Measurements from ENCODE around the gene SHOC2.

Gene SHOC2

GRCh38 chr10:110957606-110958005 is 38.2 kb downstream of the SHOC2 start:
- no peak overlapping the region for H3K4ac ChIP-seq (ENCODE audit: low read depth, low read length)
- H3K36me3 ChIP-seq (ENCODE audit: control insufficient read depth, insufficient read depth, low read length): no peaks in the 10 kb centered on the region
- no peak overlapping the region for H4K8ac ChIP-seq (ENCODE audit: low read depth, low read length)
- no peak overlapping the region for H4K5ac ChIP-seq (ENCODE audit: low read length)
- H3K27me3 ChIP-seq (ENCODE audit: insufficient read depth, low read length, poor library complexity): no peaks in the 10 kb centered on the region
- no peak overlapping the region for H3K27ac ChIP-seq (ENCODE audit: low read depth, low read length)
- no peak overlapping the region for H3K4me2 ChIP-seq (ENCODE audit: low read length)
- WGBS (ENCODE audit: extremely low coverage, insufficient coverage, low lambda C conversion rate): no CpG with 5 or more reads among the region's 1 CpG
- H2BK15ac ChIP-seq (replicated peaks; ENCODE audit: low read depth): no peak overlapping the region
- no peak overlapping the region for H2BK5ac ChIP-seq (ENCODE audit: low read length)
- no peak for DNase-seq
- H3K4me1 ChIP-seq (ENCODE audit: control insufficient read depth, low read depth, low read length): no peaks in the 10 kb centered on the region
- H2AK5ac ChIP-seq (ENCODE audit: low read length): no peak overlapping the region
- H3K9ac ChIP-seq (ENCODE audit: low read length): no peak overlapping the region
- H3K23ac ChIP-seq (ENCODE audit: low read length): no peak overlapping the region
- H3K79me1 ChIP-seq (ENCODE audit: low read length): peaks cover 6% of the 10 kb centered on the region
- H3K4me3 ChIP-seq (ENCODE audit: low read length): no peak overlapping the region
- no peak overlapping the region for H3K18ac ChIP-seq (ENCODE audit: low read length)
- no peak overlapping the region for H3K56ac ChIP-seq (ENCODE audit: low read length)
- peaks cover 5% of the 10 kb centered on the region for H3K79me2 ChIP-seq (ENCODE audit: control insufficient read depth, insufficient read depth, low read length)
- no peak overlapping the region for H2BK120ac ChIP-seq (ENCODE audit: low read depth, low read length)

DNA sequence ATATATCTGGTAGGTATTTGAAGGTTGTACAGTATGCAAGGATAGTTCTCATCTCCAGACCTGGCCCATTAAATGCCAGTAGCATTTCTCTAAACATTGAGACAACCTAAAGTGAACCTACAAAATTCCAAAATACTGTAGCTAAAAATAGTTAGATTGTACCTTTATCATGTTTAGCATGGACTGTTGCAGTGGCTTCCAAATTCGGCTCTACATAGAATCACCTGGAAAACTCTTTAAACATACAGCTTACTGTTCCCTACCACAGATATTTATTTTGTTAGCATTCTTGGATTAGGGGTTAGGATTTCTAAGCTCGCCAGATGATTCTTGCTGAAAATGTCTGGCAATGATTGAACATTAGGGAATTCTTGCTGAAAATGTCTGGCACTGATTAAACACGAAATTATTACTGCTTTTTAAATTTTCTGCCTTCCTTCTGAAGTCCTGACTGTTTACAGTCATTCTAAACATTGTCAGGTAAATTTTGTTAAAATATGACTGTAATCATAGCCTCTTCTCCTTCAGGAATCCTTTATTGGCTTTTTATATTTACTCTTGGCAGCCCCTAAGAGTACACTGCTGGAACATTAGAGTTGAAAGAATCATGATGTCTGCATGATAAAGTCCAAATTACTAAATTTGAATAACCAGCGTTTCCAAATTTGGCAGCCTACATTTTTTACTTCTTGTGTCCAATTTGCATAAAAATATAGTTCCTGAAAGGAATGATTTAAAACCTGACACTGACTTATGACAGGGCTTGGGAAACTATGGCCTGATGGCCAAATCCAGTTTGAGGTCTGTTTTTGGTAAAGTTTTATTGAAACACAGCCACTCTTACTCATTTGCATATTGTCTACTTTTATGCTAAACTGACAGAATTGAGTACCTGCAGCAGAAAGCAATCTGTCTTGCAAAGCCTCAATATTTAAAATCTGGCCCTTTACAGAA is 40.3 kb downstream of the SHOC2 start:
- Histone ChIP-seq H3K4me2 (ENCODE audit: low read length) (no peak overlapping the region), H3K27me3 (ENCODE audit: insufficient read depth, low read length, poor library complexity) (no peaks in the 10 kb centered on the region), H2AK5ac (ENCODE audit: low read length) (no peak overlapping the region), H3K79me1 (ENCODE audit: low read length) (peaks cover 8% of the 10 kb centered on the region), H3K27ac (ENCODE audit: low read depth, low read length) (no peak overlapping the region), H2BK120ac (ENCODE audit: low read depth, low read length) (no peak overlapping the region), H3K23ac (ENCODE audit: low read length) (no peak overlapping the region), H2BK5ac (ENCODE audit: low read length) (no peak overlapping the region), H4K8ac (ENCODE audit: low read depth, low read length) (no peak overlapping the region), H3K4ac (ENCODE audit: low read depth, low read length) (no peak overlapping the region), H3K4me1 (ENCODE audit: control insufficient read depth, low read depth, low read length) (no peaks in the 10 kb centered on the region), H3K79me2 (ENCODE audit: control insufficient read depth, insufficient read depth, low read length) (peaks cover 5% of the 10 kb centered on the region), H3K4me3 (ENCODE audit: low read length) (no peak overlapping the region), H2BK15ac (replicated peaks; ENCODE audit: low read depth) (no peak overlapping the region), H3K9ac (ENCODE audit: low read length) (no peak overlapping the region), H3K36me3 (ENCODE audit: control insufficient read depth, insufficient read depth, low read length) (no peaks in the 10 kb centered on the region), H3K56ac (ENCODE audit: low read length) (no peak overlapping the region), H3K18ac (ENCODE audit: low read length) (no peak overlapping the region), H4K5ac (ENCODE audit: low read length) (no peak overlapping the region)
- DNase-seq: no peak
- no CpG with 5 or more reads among the region's 4 CpGs for WGBS (ENCODE audit: extremely low coverage, insufficient coverage, low lambda C conversion rate)

DNA sequence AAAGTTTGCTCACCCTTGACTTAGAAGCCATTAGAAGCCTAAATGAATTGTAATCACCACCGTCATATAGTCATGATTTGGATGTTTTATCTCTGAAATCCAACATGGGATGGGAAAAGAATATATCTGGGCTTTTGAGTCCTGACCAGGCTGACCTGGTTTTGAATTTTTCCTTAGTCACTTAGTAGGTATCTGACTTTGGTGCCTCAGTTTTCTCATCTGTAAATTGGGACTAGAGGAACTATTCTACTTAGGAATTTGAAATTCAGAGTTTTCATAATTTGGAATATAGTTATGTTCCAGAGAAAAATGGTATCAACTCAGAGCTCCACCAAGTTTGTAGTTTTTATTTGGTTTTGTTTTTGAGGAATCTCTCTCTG is 40.9 kb downstream of the SHOC2 start:
- H3K79me2 ChIP-seq (ENCODE audit: control insufficient read depth, insufficient read depth, low read length): peaks cover 5% of the 10 kb centered on the region
- H2AK5ac ChIP-seq (ENCODE audit: low read length): no peak overlapping the region
- H3K4ac ChIP-seq (ENCODE audit: low read depth, low read length): no peak overlapping the region
- no peak overlapping the region for H3K56ac ChIP-seq (ENCODE audit: low read length)
- WGBS (ENCODE audit: extremely low coverage, insufficient coverage, low lambda C conversion rate): no CpG with 5 or more reads among the region's 1 CpG
- H3K18ac ChIP-seq (ENCODE audit: low read length): no peak overlapping the region
- no peaks in the 10 kb centered on the region for H3K36me3 ChIP-seq (ENCODE audit: control insufficient read depth, insufficient read depth, low read length)
- H2BK15ac ChIP-seq (replicated peaks; ENCODE audit: low read depth): no peak overlapping the region
- no peak for DNase-seq
- no peak overlapping the region for H3K9ac ChIP-seq (ENCODE audit: low read length)
- no peak overlapping the region for H4K8ac ChIP-seq (ENCODE audit: low read depth, low read length)
- H3K27ac ChIP-seq (ENCODE audit: low read depth, low read length): no peak overlapping the region
- H4K5ac ChIP-seq (ENCODE audit: low read length): no peak overlapping the region
- H3K79me1 ChIP-seq (ENCODE audit: low read length): peaks cover 8% of the 10 kb centered on the region
- no peak overlapping the region for H3K4me2 ChIP-seq (ENCODE audit: low read length)
- no peak overlapping the region for H3K4me3 ChIP-seq (ENCODE audit: low read length)
- no peaks in the 10 kb centered on the region for H3K27me3 ChIP-seq (ENCODE audit: insufficient read depth, low read length, poor library complexity)
- no peak overlapping the region for H3K23ac ChIP-seq (ENCODE audit: low read length)
- H2BK5ac ChIP-seq (ENCODE audit: low read length): no peak overlapping the region
- H2BK120ac ChIP-seq (ENCODE audit: low read depth, low read length): no peak overlapping the region
- no peaks in the 10 kb centered on the region for H3K4me1 ChIP-seq (ENCODE audit: control insufficient read depth, low read depth, low read length)

- no peak overlapping the region for H3K9ac ChIP-seq (ENCODE audit: low read length)
- H3K23ac ChIP-seq (ENCODE audit: low read length): no peak overlapping the region
- no peak overlapping the region for H2BK5ac ChIP-seq (ENCODE audit: low read length)
- H4K8ac ChIP-seq (ENCODE audit: low read depth, low read length): no peak overlapping the region
- H2BK120ac ChIP-seq (ENCODE audit: low read depth, low read length): no peak overlapping the region
- H3K79me1 ChIP-seq (ENCODE audit: low read length): peaks cover 6% of the 10 kb centered on the region
- peaks cover 5% of the 10 kb centered on the region for H3K79me2 ChIP-seq (ENCODE audit: control insufficient read depth, insufficient read depth, low read length)
- H2BK15ac ChIP-seq (replicated peaks; ENCODE audit: low read depth): no peak overlapping the region
- no CpG with 5 or more reads among the region's 2 CpGs for whole genome bisulfite sequencing (ENCODE audit: extremely low coverage, insufficient coverage, low lambda C conversion rate)
- no peak overlapping the region for H2AK5ac ChIP-seq (ENCODE audit: low read length)
- no peak overlapping the region for H3K4ac ChIP-seq (ENCODE audit: low read depth, low read length)
- no peak overlapping the region for H3K18ac ChIP-seq (ENCODE audit: low read length)
- H3K56ac ChIP-seq (ENCODE audit: low read length): no peak overlapping the region
- H4K5ac ChIP-seq (ENCODE audit: low read length): no peak overlapping the region
- H3K4me3 ChIP-seq (ENCODE audit: low read length): no peak overlapping the region
- no peak overlapping the region for H3K4me2 ChIP-seq (ENCODE audit: low read length)
- H3K4me1 ChIP-seq (ENCODE audit: control insufficient read depth, low read depth, low read length): no peaks in the 10 kb centered on the region
- H3K27ac ChIP-seq (ENCODE audit: low read depth, low read length): no peak overlapping the region
- H3K27me3 ChIP-seq (ENCODE audit: insufficient read depth, low read length, poor library complexity): no peaks in the 10 kb centered on the region
- no peak for DNase-seq
- no peaks in the 10 kb centered on the region for H3K36me3 ChIP-seq (ENCODE audit: control insufficient read depth, insufficient read depth, low read length)
These were observed 43.0 kb downstream of the SHOC2 start for GRCh38 chr10:110962443-110962842.

GRCh38 chr10:110963162-110963561 is 43.8 kb downstream of the SHOC2 start:
- no peak overlapping the region for H3K4me3 ChIP-seq (ENCODE audit: low read length)
- H3K4me1 ChIP-seq (ENCODE audit: control insufficient read depth, low read depth, low read length): no peaks in the 10 kb centered on the region
- H2AK5ac ChIP-seq (ENCODE audit: low read length): no peak overlapping the region
- no peak overlapping the region for H2BK15ac ChIP-seq (replicated peaks; ENCODE audit: low read depth)
- WGBS (ENCODE audit: extremely low coverage, insufficient coverage, low lambda C conversion rate): no CpG with 5 or more reads among the region's 2 CpGs
- no peak overlapping the region for H3K18ac ChIP-seq (ENCODE audit: low read length)
- H2BK5ac ChIP-seq (ENCODE audit: low read length): no peak overlapping the region
- H3K27me3 ChIP-seq (ENCODE audit: insufficient read depth, low read length, poor library complexity): no peaks in the 10 kb centered on the region
- DNase-seq: no peak
- no peak overlapping the region for H4K5ac ChIP-seq (ENCODE audit: low read length)
- no peaks in the 10 kb centered on the region for H3K36me3 ChIP-seq (ENCODE audit: control insufficient read depth, insufficient read depth, low read length)
- no peak overlapping the region for H3K23ac ChIP-seq (ENCODE audit: low read length)
- no peak overlapping the region for H3K4me2 ChIP-seq (ENCODE audit: low read length)
- H2BK120ac ChIP-seq (ENCODE audit: low read depth, low read length): no peak overlapping the region
- H3K56ac ChIP-seq (ENCODE audit: low read length): no peak overlapping the region
- no peak overlapping the region for H3K4ac ChIP-seq (ENCODE audit: low read depth, low read length)
- H3K79me1 ChIP-seq (ENCODE audit: low read length): peaks cover 6% of the 10 kb centered on the region
- no peak overlapping the region for H3K27ac ChIP-seq (ENCODE audit: low read depth, low read length)
- H3K9ac ChIP-seq (ENCODE audit: low read length): no peak overlapping the region
- H3K79me2 ChIP-seq (ENCODE audit: control insufficient read depth, insufficient read depth, low read length): peaks cover 5% of the 10 kb centered on the region
- H4K8ac ChIP-seq (ENCODE audit: low read depth, low read length): no peak overlapping the region
